Bronchial smooth muscle cell (primary cell): Measurements from ENCODE around the gene NACA2. TPM values are rescaled to one million over a fixed set of nuclear protein-coding genes. Genes with fewer than 3 reads are reported as not detected.

Experiments used
- total RNA-seq: library from RNA; depleted of rRNA; stranded (reverse); fragments of >200 nt; gene quantifications from 2 replicates; pipeline ENCODE4 v1.2.1, GENCODE V29; 2014

The NACA2 gene
- total RNA-seq, result not detected in 2 replicates

GRCh38 chr17:61591018-61591417, at the start of gene NACA2:
NACA2 (minus strand) TSS chr17:61591219; CDS start chr17:61591180, 39 bp downstream.

Other genes starting within 250 kb of the NACA2 start
- gene TBX2, start 191.4 kb downstream of the NACA2 start, total RNA-seq, result 26.5 and 31.3 TPM in 2 replicates
- gene TBX4, start 138.8 kb downstream of the NACA2 start, total RNA-seq, result 0.09 and 0.16 TPM in 2 replicates